H1 (cell line): ENCODE data around the gene TGFBI. TPM values are rescaled to one million over a fixed set of nuclear protein-coding genes. Genes with fewer than 3 reads are reported as not detected.

ENCODE experiments used
- CTCF ChIA-PET: fragments of 300-600 bp; sonication (Branson Sonifier 250); formaldehyde crosslinking; loops from one replicate; lab custom pipeline; 2021; ENCODE audit not compliant: partially characterized antibody; lab: Charles Lee
- POLR2A ChIA-PET: fragments of 300-600 bp; sonication (Branson Sonifier 250); formaldehyde crosslinking; loops from one replicate; lab custom pipeline; 2021; ENCODE audit warnings: inconsistent platforms; ENCODE audit not compliant: partially characterized antibody; lab: Charles Lee
- DNase-seq, 2 experiments: peaks; one replicate each; pipeline versions ENCODE4 v3.0.0 to v3.0.0-alpha.2; 2010 to 2022; ENCODE audit warnings: low spot score in 2 of 2, low read depth in 1 of 2, mixed read lengths in 1 of 2
- FAIRE-seq: peaks from 2 replicates; lab custom pipeline; 2011; peaks lifted over from hg19 to GRCh38; lab: Jason Lieb, UNC
- H2AFZ ChIP-seq: 2 replicates; pipeline ENCODE4 v1.8.1; 2012; ENCODE audit warnings: low read length, inconsistent platforms
- H2AK5ac ChIP-seq: 2 replicates; pipeline ENCODE4 v1.6.1; 2013; ENCODE audit warnings: low read depth, low read length
- H2BK120ac ChIP-seq: replicated peaks from 2 replicates; pipeline ENCODE3; 2013; ENCODE audit warnings: low read depth, low read length, inconsistent platforms
- H2BK12ac ChIP-seq: 2 replicates; pipeline ENCODE4 v1.6.1; 2013; ENCODE audit warnings: low read depth, low read length
- H2BK15ac ChIP-seq: 2 replicates; pipeline ENCODE4 v1.6.1; 2013; ENCODE audit warnings: low read length
- H2BK20ac ChIP-seq: 2 replicates; pipeline ENCODE4 v1.6.1; 2013; ENCODE audit warnings: low read length
- H2BK5ac ChIP-seq: 2 replicates; pipeline ENCODE4 v1.6.1; 2013; ENCODE audit warnings: low read depth, low read length
- H3K14ac ChIP-seq: 2 replicates; pipeline ENCODE4 v1.6.1; 2013; ENCODE audit warnings: inconsistent platforms; ENCODE audit not compliant: insufficient read length
- H3K18ac ChIP-seq: 2 replicates; pipeline ENCODE4 v1.6.1; 2013; ENCODE audit warnings: low read length; ENCODE audit errors: extremely low read depth
- H3K23ac ChIP-seq: 2 replicates; pipeline ENCODE4 v1.6.1; 2013; ENCODE audit warnings: inconsistent platforms; ENCODE audit not compliant: insufficient read length
- H3K23me2 ChIP-seq: 2 replicates; pipeline ENCODE4 v1.6.1; 2013; ENCODE audit warnings: low read depth, low read length
- H3K27ac ChIP-seq: 2 replicates; pipeline ENCODE4 v1.6.1; 2011; ENCODE audit warnings: low read depth, low read length, inconsistent platforms
- H3K27me3 ChIP-seq, 4 experiments: replicated peaks in 1 of 4; 1 replicate in 1 of 4; 2 replicates in 3 of 4; pipeline versions ENCODE4 v1.6.1 to v1.8.1; 2011 to 2013; ENCODE audit warnings: low read length in 3 of 4, mild to moderate bottlenecking in 3 of 4, inconsistent platforms in 2 of 4, mixed read lengths in 2 of 4, moderate library complexity in 1 of 4; ENCODE audit not compliant: control insufficient read depth in 3 of 4, insufficient read depth in 3 of 4; ENCODE audit errors: extremely low read depth in 1 of 4
- H3K36me3 ChIP-seq, 4 experiments: 2 replicates each; pipeline versions ENCODE4 v1.6.1 to v1.8.1; 2011 to 2013; ENCODE audit warnings: mild to moderate bottlenecking in 4 of 4, low read length in 3 of 4, moderate library complexity in 2 of 4, control low read depth in 1 of 4, inconsistent platforms in 1 of 4; ENCODE audit not compliant: insufficient read depth in 4 of 4, control insufficient read depth in 2 of 4
- H3K4ac ChIP-seq: replicated peaks from 2 replicates; pipeline ENCODE3; 2013; ENCODE audit warnings: low read length, low read depth, mixed read lengths, inconsistent platforms; ENCODE audit not compliant: insufficient read length
- H3K4me1 ChIP-seq, 4 experiments: replicated peaks in 1 of 4; 1 replicate in 1 of 4; 2 replicates in 3 of 4; pipeline versions ENCODE4 v1.6.1 to v1.8.1; 2011 to 2013; ENCODE audit warnings: low read length in 3 of 4, inconsistent platforms in 2 of 4, mixed read lengths in 1 of 4; ENCODE audit not compliant: insufficient read depth in 4 of 4, control insufficient read depth in 3 of 4
- H3K4me2 ChIP-seq, 2 experiments: 2 replicates each; pipeline versions ENCODE4 v1.6.1 to v1.8.1; 2011 to 2013; ENCODE audit warnings: low read depth in 2 of 2, low read length in 2 of 2, control low read depth in 1 of 2, inconsistent platforms in 1 of 2, mild to moderate bottlenecking in 1 of 2; ENCODE audit not compliant: insufficient read depth in 1 of 2
- H3K4me3 ChIP-seq, 4 experiments: fragments of 200-600, 300-600 bp in 1 of 4; sonication (generic), shearing (Covaris generic), sonication (Bioruptor Twin) in 1 of 4; 2 replicates each; pipeline versions ENCODE4 v1.5.1 to v1.8.1; 2011 to 2016; ENCODE audit warnings: low read length in 4 of 4, low read depth in 3 of 4, control low read depth in 2 of 4, inconsistent platforms in 2 of 4, mild to moderate bottlenecking in 2 of 4, mixed read lengths in 1 of 4, moderate library complexity in 1 of 4; ENCODE audit not compliant: insufficient read depth in 2 of 4; ENCODE audit errors: extremely low read depth in 1 of 4
- H3K56ac ChIP-seq: replicated peaks from 2 replicates; pipeline ENCODE3; 2013; ENCODE audit warnings: low read depth, mild to moderate bottlenecking, mixed read lengths, low read length, inconsistent platforms; ENCODE audit not compliant: insufficient read length
- H3K79me1 ChIP-seq: 2 replicates; pipeline ENCODE4 v1.6.1; 2013; ENCODE audit warnings: low read depth, low read length, control low read depth
- H3K79me2 ChIP-seq, 2 experiments: 2 replicates each; pipeline versions ENCODE4 v1.6.1 to v1.8.1; 2012 to 2013; ENCODE audit warnings: low read length in 2 of 2, mild to moderate bottlenecking in 2 of 2, inconsistent platforms in 1 of 2; ENCODE audit not compliant: insufficient read depth in 2 of 2, control insufficient read depth in 1 of 2
- H3K9ac ChIP-seq, 4 experiments: replicated peaks in 1 of 4; 1 replicate in 1 of 4; 2 replicates in 3 of 4; pipeline versions ENCODE4 v1.6.1 to v1.8.1; 2011 to 2013; ENCODE audit warnings: low read depth in 3 of 4, low read length in 3 of 4, control low read depth in 2 of 4, mild to moderate bottlenecking in 2 of 4, moderate library complexity in 2 of 4, inconsistent platforms in 1 of 4; ENCODE audit errors: extremely low read depth in 1 of 4
- H3K9me3 ChIP-seq, 2 experiments: 2 replicates each; pipeline versions ENCODE4 v1.6.1 to v1.8.1; 2012 to 2013; ENCODE audit warnings: mild to moderate bottlenecking in 2 of 2, moderate library complexity in 2 of 2, control low read depth in 1 of 2, inconsistent platforms in 1 of 2, low read depth in 1 of 2, low read length in 1 of 2, mixed read lengths in 1 of 2; ENCODE audit not compliant: insufficient read depth in 2 of 2
- H4K20me1 ChIP-seq, 2 experiments: replicated peaks in 1 of 2; 2 replicates each; pipeline versions ENCODE3 to v1.8.1; 2011 to 2013; ENCODE audit warnings: inconsistent platforms in 2 of 2, low read length in 2 of 2, mild to moderate bottlenecking in 1 of 2; ENCODE audit not compliant: insufficient read depth in 2 of 2, control insufficient read depth in 1 of 2
- H4K5ac ChIP-seq: 2 replicates; pipeline ENCODE4 v1.6.1; 2013; ENCODE audit warnings: low read length, low read depth, mixed read lengths, inconsistent platforms; ENCODE audit not compliant: insufficient read length
- H4K8ac ChIP-seq: 2 replicates; pipeline ENCODE4 v1.8.0; 2013; ENCODE audit warnings: mild to moderate bottlenecking, moderate library complexity, low read length, inconsistent platforms; ENCODE audit not compliant: insufficient read depth; ENCODE audit errors: extremely low read depth
- H4K91ac ChIP-seq: replicated peaks from 2 replicates; pipeline ENCODE3; 2013; ENCODE audit warnings: low read length, mixed read lengths, inconsistent platforms; ENCODE audit not compliant: insufficient read length
- ATF2 ChIP-seq: IDR thresholded peaks from 2 replicates; pipeline ENCODE4 v1.6.1; 2012; ENCODE audit warnings: low read length, inconsistent platforms
- WGBS, 2 experiments: shearing (Covaris generic) in 1 of 2; methylation state at CpG; one replicate each; pipeline versions ENCODE4 v1.1.6 to v1.1.7; 2013 to 2015; ENCODE audit warnings: low lambda C conversion rate in 2 of 2, mixed read lengths in 2 of 2, inconsistent platforms in 1 of 2, low coverage in 1 of 2, missing lambda C conversion rate in 1 of 2; ENCODE audit not compliant: insufficient replicate concordance in 2 of 2, insufficient coverage in 1 of 2, insufficient read length in 1 of 2; ENCODE audit errors: extremely low coverage in 1 of 2, missing lambda C conversion rate in 1 of 2; 5-methylcytosine and 5-hydroxymethylcytosine counted together
- polyA plus RNA-seq, 7 experiments: library from polyadenylated mRNA; depleted of rRNA in 3 of 7; stranded (reverse) in 5 of 7; unstranded in 2 of 7; fragments of >200 nt in 5 of 7; fragments of 200-250 nt in 2 of 7; gene quantifications; 1 replicate in 5 of 7; 2 replicates in 1 of 7; 4 replicates in 1 of 7; pipeline versions ENCODE4 v1.2.1 to v1.2.3, GENCODE V29; 2011 to 2013; ENCODE audit warnings: missing spikeins in 2 of 7, mixed read lengths in 2 of 7
- total RNA-seq: library from RNA; stranded (reverse); fragmentation: NEBNext Ultra II Directional; extraction: Animal tissue kit (Norgen Biotek cat#: 25700); gene quantifications from 2 replicates; pipeline ENCODE4 v1.2.1, GENCODE V29; 2021

Gene TGFBI
- total and polyA plus RNA-seq, 2 of the 8 experiments (the other 6 are each of a cell fraction or from before 2014, with no cell fraction given) = 6.0 to 8.5 TPM

DNA sequence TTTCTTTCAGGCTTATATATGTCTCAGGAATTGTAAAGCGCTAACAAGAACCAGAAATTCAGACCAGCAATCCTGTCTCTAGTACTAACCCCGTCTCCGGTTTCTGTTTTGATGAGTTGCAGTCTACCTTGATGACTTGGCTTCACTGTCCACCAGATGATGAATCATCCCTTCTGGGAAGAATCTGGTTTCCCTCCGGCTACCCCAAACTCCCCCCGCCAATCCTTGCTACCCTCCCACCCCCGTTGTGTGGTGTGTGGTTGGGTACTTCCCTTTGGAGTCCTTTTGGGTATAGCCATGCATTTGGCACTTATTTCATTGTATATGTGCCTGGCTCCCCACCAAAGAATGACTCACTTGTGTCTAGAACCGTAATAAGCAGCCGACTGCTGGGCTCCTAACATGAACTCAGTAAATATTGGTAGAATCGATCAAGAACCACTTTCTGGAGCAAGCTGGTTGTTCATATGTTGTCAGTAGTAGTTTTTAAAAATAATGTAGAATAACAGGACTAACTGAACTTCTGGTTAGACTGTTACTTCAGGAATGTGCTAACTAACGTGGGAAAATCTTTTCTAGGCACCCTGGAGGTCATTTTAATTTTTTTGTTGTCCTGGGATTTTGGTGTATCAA lies 8.3 kb upstream of the TGFBI start:
- Histone ChIP-seq H2BK5ac (no peak overlapping the region), H3K9ac (no peak overlapping the region), H3K23ac (no peak overlapping the region), H4K8ac (no peak overlapping the region), H4K91ac (no peak overlapping the region), H3K56ac (no peak overlapping the region), H2AFZ (no peak overlapping the region), H2AK5ac (no peak overlapping the region), H3K18ac (no peak overlapping the region), H2BK120ac (no peak overlapping the region), H3K23me2 (no peaks in the 10 kb centered on the region), H2BK12ac (no peak overlapping the region), H3K27me3 (0 out of 7 replicates have a peak, but pooled peaks cover 0 to 2% (median 0%) of the 10 kb centered on the region in 4 experiments), H3K4me3 (no peak overlapping the region), H3K14ac (no peak overlapping the region), H3K27ac (no peak overlapping the region), H2BK20ac (no peak overlapping the region), H3K79me2 (no peaks in the 10 kb centered on the region), H3K4me2 (no peak overlapping the region), H3K4ac (no peak overlapping the region), H4K5ac (no peak overlapping the region), H4K20me1 (no peaks in the 10 kb centered on the region), H2BK15ac (no peak overlapping the region), H3K79me1 (no peaks in the 10 kb centered on the region), H3K4me1 (no peaks in the 10 kb centered on the region), H3K36me3 (no peaks in the 10 kb centered on the region), H3K9me3 (no peaks in the 10 kb centered on the region)
- no peak for FAIRE-seq
- ChIA-PET POLR2A (no interaction called here), CTCF (interaction anchor here (1.1 to 1.9 kb wide), 3 partner anchors 7 to 37 kb away, joined by 3 to 7 read pairs (median 3); partner anchors contain the start of gene TGFBI)
- 86% methylated on average over 10 of the region's 10 CpGs; no CpG with 5 or more reads in 1 of the 2 experiments for WGBS, 2 experiments
- TF ChIP-seq ATF2 = no peak
- DNase-seq = no peak
